ENCODE data around the gene MYCN. TPM values are rescaled to one million over a fixed set of nuclear protein-coding genes. Genes with fewer than 3 reads are reported as not detected.

MYCN gene
- total RNA-seq, 4 donors from 2014 or later, result 0.21 to 0.95 (median 0.33) TPM

DNA sequence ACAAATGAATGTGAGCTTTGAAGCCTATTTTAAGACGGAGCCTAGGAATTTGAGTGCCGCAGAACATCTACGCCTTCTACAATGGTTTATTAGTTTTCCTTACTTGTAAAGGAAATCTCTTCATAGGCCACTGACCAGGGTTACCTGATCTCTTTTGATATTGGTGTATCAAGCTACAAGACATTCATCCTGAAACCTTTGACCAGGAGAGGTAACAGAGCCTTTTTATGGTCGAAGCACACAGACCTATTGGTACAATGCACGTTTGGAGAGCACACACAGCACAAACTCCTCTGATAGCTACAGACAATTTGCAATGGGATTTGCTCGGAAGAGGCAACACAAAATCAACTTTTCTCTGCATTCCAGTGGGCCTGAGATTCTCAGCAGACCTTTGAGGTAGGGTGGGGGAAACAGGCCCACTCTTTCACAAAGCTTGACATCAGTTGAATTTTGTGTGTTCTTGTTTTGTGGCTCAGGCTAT, 12.8 kb downstream of the MYCN start:
- TF ChIP-seq POLR2A (IDR thresholded peaks at IDR 0.05), result no peak
- H3K4me3 ChIP-seq, result no peak overlapping the region
- peaks cover 0 to 12% (median 0%) of the 10 kb centered on the region in 3 donors for H3K4me1 ChIP-seq
- intact Hi-C loops (cut with DNase I), result no loop called here
- H3K27ac ChIP-seq, result no peak overlapping the region
- DNase-seq, result no peak
- H3K36me3 ChIP-seq, result no peaks in the 10 kb centered on the region
- peaks cover 0 to 7% (median 0%) of the 10 kb centered on the region in 4 donors for H3K27me3 ChIP-seq
- no peaks in the 10 kb centered on the region for H3K9me3 ChIP-seq
- 85 to 86% methylated on average over 6 of the region's 6 CpGs for WGBS, 2 donors

DNA sequence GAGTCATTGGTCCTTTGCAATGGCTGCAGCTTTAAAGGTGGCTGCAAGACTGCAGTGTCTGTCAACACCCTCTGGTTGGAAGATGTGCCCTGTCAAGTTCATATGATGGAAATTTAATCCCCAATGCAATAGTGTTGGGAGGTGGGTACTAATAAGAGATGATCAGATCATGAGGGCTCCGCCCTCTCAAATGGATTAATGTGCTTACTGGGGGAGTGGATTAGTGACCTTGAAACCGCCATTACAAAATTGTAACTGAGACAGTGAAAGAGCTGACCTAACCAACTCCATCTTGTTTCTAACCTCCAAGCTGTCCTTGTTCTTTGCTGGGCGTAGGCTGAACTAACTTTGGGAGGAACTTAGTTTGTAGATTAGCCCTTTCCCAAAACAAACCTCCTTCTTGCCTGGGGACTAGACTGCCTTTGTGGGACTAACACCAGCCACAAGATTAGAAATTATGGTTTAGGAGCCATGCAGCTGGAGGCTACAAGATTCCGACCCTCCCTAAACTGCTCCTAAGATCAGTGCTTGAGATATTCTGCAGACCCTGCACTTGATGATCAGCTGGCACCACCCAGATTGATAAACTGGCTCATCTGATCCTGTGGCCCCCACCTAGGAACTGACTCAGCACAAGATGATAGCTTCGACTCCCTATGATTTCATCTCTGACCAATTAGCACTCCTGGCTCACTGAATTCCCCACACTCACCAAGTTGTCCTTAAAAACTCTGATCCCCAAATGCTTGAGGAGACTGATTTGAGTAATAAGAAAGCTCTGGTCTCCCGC, 13.7 kb downstream of the MYCN start:
- H3K36me3 ChIP-seq, result no peaks in the 10 kb centered on the region
- 81 to 92% methylated on average over 5 of the region's 6 CpGs for WGBS, 2 donors
- peaks cover 0 to 7% (median 0%) of the 10 kb centered on the region in 4 donors for H3K27me3 ChIP-seq
- no peak for DNase-seq
- no peak overlapping the region for H3K4me3 ChIP-seq
- H3K4me1 ChIP-seq, result peaks cover 0 to 12% (median 0%) of the 10 kb centered on the region in 3 donors
- TF ChIP-seq, protein P1, sequence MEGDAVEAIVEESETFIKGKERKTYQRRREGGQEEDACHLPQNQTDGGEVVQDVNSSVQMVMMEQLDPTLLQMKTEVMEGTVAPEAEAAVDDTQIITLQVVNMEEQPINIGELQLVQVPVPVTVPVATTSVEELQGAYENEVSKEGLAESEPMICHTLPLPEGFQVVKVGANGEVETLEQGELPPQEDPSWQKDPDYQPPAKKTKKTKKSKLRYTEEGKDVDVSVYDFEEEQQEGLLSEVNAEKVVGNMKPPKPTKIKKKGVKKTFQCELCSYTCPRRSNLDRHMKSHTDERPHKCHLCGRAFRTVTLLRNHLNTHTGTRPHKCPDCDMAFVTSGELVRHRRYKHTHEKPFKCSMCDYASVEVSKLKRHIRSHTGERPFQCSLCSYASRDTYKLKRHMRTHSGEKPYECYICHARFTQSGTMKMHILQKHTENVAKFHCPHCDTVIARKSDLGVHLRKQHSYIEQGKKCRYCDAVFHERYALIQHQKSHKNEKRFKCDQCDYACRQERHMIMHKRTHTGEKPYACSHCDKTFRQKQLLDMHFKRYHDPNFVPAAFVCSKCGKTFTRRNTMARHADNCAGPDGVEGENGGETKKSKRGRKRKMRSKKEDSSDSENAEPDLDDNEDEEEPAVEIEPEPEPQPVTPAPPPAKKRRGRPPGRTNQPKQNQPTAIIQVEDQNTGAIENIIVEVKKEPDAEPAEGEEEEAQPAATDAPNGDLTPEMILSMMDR (IDR thresholded peaks at IDR 0.05), result no peak
- no peak for TF ChIP-seq POLR2A (IDR thresholded peaks at IDR 0.05)
- no peak overlapping the region for H3K27ac ChIP-seq
- H3K9me3 ChIP-seq, result no peaks in the 10 kb centered on the region
- intact Hi-C loops (cut with DNase I), result no loop called here

DNA sequence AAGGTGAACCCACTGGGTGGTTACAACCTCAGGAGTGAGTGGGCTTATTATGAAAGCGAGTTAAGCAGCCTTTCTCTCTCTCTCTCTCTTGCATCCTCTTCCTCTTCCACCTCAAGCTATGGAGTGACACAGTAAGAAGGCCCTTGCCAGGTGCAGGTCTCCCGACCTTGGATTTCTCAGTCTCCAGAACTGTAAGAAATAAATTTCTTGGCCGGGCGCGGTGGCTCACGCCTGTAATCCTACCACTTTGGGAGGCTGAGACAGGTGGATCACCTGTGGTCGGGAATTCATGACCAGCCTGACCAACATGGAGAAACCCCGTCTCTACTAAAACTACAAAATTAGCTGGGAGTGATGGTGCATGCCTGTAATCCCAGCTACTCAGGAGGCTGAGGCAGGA, 14.4 kb downstream of the MYCN start:
- TF ChIP-seq, protein P1 (IDR thresholded peaks at IDR 0.05), result no peak
- no peak for TF ChIP-seq POLR2A (IDR thresholded peaks at IDR 0.05)
- intact Hi-C loops (cut with DNase I), result no loop called here
- Histone ChIP-seq H3K4me3 (no peak overlapping the region), H3K4me1 (peaks cover 0 to 12% (median 0%) of the 10 kb centered on the region in 3 donors), H3K9me3 (no peaks in the 10 kb centered on the region), H3K27ac (no peak overlapping the region), H3K36me3 (no peaks in the 10 kb centered on the region), H3K27me3 (peaks cover 0 to 7% (median 0%) of the 10 kb centered on the region in 4 donors)
- no peak for DNase-seq
- 90 to 97% methylated on average over 5 to 7 of the region's 8 CpGs for WGBS, 2 donors

DNA sequence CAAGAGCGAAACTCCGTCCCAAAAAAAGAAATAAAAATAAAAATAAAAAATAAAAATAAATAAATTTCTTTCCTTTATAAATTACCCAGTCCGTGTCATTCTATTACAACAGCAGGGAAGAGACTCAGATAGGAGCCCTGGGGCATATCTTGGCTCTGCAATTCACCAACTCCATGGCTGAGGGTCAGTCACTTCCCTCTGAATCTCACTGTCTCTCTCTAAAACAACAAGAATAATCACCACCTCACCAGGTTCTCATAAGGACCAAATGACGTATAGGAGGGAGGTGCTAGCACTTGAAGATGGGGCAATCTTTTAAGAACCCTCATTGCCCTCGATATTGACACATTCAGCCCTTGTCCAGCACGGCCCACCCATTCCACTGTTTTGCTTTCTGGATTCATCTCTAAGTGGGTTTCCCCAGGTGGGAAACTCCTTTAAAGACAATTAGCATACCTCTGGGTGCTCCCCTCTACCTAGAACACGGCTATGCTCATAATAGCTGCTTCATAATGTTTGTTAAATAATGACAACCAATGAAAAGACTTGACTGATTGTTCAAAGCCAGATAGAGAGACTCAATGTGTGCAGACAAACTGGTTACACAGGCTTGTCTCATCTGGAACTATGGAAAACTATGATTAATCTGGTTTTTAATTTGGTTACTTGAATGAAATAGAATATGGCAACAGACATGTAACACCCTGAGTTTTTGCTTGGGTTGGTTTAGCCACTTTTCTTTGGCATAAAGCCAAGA, 15.1 kb downstream of the MYCN start:
- no peak for DNase-seq
- intact Hi-C loops (cut with DNase I), result no loop called here
- Histone ChIP-seq H3K4me3 (no peak overlapping the region), H3K4me1 (peaks cover 0 to 12% (median 0%) of the 10 kb centered on the region in 3 donors), H3K36me3 (no peaks in the 10 kb centered on the region), H3K9me3 (no peaks in the 10 kb centered on the region), H3K27me3 (peaks cover 0 to 7% (median 0%) of the 10 kb centered on the region in 4 donors), H3K27ac (peak overlapping the region in 1 of 4 donors; percentile 21)
- WGBS, 2 donors, result 66 to 71% methylated on average over 7 of the region's 7 CpGs
- TF ChIP-seq POLR2A (IDR thresholded peaks at IDR 0.05), result no peak
- TF ChIP-seq, protein P1 (IDR thresholded peaks at IDR 0.05), result no peak

DNA sequence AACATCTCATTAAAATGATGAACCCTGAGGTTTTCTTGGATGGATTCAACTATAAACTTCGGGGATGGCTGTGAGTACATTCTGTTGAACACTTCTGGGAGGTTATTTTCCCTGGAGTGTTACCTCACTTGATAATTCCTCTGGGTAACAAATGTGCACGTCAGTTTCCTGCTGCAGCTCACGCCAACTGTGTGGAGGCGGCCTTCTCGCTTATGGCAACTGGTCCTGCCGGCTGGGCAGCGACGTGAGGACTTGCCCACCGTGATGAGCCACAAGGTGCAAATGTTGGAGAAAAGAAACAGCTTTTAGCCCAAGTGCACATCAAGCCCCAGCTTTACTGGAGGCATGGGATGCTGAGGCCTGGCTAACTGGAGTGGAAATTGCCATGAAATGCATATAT, 15.9 kb downstream of the MYCN start:
- intact Hi-C loops (cut with DNase I), result no loop called here
- WGBS, 2 donors, result 60 to 83% methylated on average over 5 to 7 of the region's 9 CpGs
- H3K36me3 ChIP-seq, result no peaks in the 10 kb centered on the region

More for the DNA sequence above, 15.9 kb downstream of the MYCN start:
- Histone ChIP-seq H3K27me3 (peaks cover 0 to 7% (median 0%) of the 10 kb centered on the region in 4 donors), H3K4me1 (peaks cover 0 to 12% (median 0%) of the 10 kb centered on the region in 3 donors), H3K9me3 (no peaks in the 10 kb centered on the region), H3K27ac (no peak overlapping the region), H3K4me3 (no peak overlapping the region)
- no peak for TF ChIP-seq POLR2A (IDR thresholded peaks at IDR 0.05)
- TF ChIP-seq, protein P1 (IDR thresholded peaks at IDR 0.05), result no peak
- no peak for DNase-seq

Measured in esophagus squamous epithelium (tissue), 5 donors.